ENCODE measurements around the gene NPAS3.

Gene NPAS3

DNA sequence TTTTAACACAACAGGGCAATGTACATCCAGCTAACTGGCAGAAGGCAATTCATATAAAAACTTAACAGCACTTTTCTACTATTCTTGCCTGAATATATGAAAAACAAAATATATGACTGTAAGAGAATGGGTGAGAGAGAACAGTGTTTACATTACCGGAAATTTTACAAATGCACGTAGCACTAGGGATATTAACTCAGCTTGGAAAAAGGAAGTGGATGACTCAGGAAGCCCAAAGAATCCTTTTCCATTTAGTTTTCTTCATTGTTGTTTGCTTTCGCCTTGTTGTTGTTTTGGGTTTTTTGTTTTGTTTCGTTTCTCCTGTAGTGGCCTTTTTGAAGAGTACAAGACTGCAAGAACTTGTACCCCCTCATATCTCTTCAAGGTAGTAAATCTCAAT lies 716.7 kb downstream of the NPAS3 start:
- in situ Hi-C loops (cut with HindIII; ENCODE audit: low sequenced_read_pairs): no loop called here
- H3K4me3 ChIP-seq (ENCODE audit: low read depth, low read length): no peak overlapping the region
- DNase-seq (ENCODE audit: low read depth): no peak
- no peak for TF ChIP-seq CTCF (IDR thresholded peaks at IDR 0.05; ENCODE audit: low read depth, low read length, missing control alignments)

- no peak for DNase-seq (ENCODE audit: low read depth)
- no peak overlapping the region for H3K4me3 ChIP-seq (ENCODE audit: low read depth, low read length)
- in situ Hi-C loops (cut with HindIII; ENCODE audit: low sequenced_read_pairs): no loop called here
- no peak for TF ChIP-seq CTCF (IDR thresholded peaks at IDR 0.05; ENCODE audit: low read depth, low read length, missing control alignments)
These were observed 718.8 kb downstream of the NPAS3 start for GRCh38 chr14:33657476-33657875.

DNA sequence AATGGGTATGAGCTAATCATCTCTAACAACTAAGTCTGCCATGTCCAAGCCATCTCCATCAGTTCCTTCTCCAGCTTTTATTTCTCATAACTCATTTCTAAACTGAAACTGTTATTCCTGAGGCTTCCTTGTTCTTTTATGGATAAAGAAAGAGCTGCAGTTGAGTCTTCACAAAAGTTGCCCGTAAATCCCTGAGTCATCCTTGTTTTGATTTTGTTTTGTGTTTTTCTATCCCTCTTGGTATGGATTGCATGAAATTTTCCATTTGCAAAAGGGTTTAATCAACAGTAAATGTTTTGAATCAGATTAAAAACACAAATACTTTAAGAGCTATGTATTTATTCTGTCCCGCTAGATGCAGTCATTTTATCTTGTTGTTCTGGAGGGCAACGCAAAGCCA lies 721.6 kb downstream of the NPAS3 start:
- in situ Hi-C loops (cut with HindIII; ENCODE audit: low sequenced_read_pairs): no loop called here
- no peak for TF ChIP-seq CTCF (IDR thresholded peaks at IDR 0.05; ENCODE audit: low read depth, low read length, missing control alignments)
- H3K4me3 ChIP-seq (ENCODE audit: low read depth, low read length): no peak overlapping the region
- no peak for DNase-seq (ENCODE audit: low read depth)

- no peak overlapping the region for H3K4me3 ChIP-seq (ENCODE audit: low read depth, low read length)
- in situ Hi-C loops (cut with HindIII; ENCODE audit: low sequenced_read_pairs): no loop called here
- TF ChIP-seq CTCF (IDR thresholded peaks at IDR 0.05; ENCODE audit: low read depth, low read length, missing control alignments): no peak
- no peak for DNase-seq (ENCODE audit: low read depth)
These were observed 722.4 kb downstream of the NPAS3 start for GRCh38 chr14:33661101-33661500.

DNA sequence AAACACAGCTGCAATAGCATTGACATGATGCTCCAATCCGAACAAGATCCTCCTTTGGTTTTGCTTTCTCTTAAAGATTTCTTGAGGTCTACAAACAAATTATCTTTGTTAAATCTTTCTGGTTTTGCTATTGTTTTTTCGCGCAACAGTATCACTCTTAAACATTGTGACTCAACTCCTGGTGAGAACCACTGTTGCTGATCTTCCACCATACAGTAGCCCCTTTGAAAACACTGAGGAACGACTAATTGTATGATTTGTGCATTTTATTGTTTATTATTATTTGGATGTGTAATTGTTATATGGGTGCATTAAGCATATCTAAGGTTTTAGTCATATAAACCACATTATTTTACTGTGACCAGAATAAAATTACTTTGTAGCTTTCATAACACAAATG lies 729.4 kb downstream of the NPAS3 start:
- TF ChIP-seq CTCF (IDR thresholded peaks at IDR 0.05; ENCODE audit: low read depth, low read length, missing control alignments): no peak
- peak; percentile 63 for DNase-seq (ENCODE audit: low read depth)
- no peak overlapping the region for H3K4me3 ChIP-seq (ENCODE audit: low read depth, low read length)
- in situ Hi-C loops (cut with HindIII; ENCODE audit: low sequenced_read_pairs): no loop called here

GRCh38 chr14:33669111-33669510 lies 730.4 kb downstream of the NPAS3 start:
- DNase-seq (ENCODE audit: low read depth): no peak
- TF ChIP-seq CTCF (IDR thresholded peaks at IDR 0.05; ENCODE audit: low read depth, low read length, missing control alignments): no peak
- in situ Hi-C loops (cut with HindIII; ENCODE audit: low sequenced_read_pairs): no loop called here
- no peak overlapping the region for H3K4me3 ChIP-seq (ENCODE audit: low read depth, low read length)

GRCh38 chr14:33670235-33670634 lies 731.6 kb downstream of the NPAS3 start:
- no peak overlapping the region for H3K4me3 ChIP-seq (ENCODE audit: low read depth, low read length)
- DNase-seq (ENCODE audit: low read depth): no peak
- in situ Hi-C loops (cut with HindIII; ENCODE audit: low sequenced_read_pairs): no loop called here
- TF ChIP-seq CTCF (IDR thresholded peaks at IDR 0.05; ENCODE audit: low read depth, low read length, missing control alignments): no peak

Data from astrocyte of the cerebellum (primary cell).